GM10266 (cell line): ENCODE results near the gene P2RY13.

Experiments
- DNase-seq: peaks from one replicate; pipeline ENCODE4 v3.0.0; 2012; ENCODE audit errors: extremely low spot score
- CTCF ChIP-seq: IDR thresholded peaks from 2 replicates; pipeline ENCODE4 v1.5.1; 2012; ENCODE audit warnings: mild to moderate bottlenecking, low read depth; ENCODE audit not compliant: control insufficient read depth, insufficient read depth; ENCODE audit errors: missing control alignments

Gene P2RY13

GRCh38 chr3:151283387-151283786 is 46.0 kb downstream of the P2RY13 start:
- DNase-seq = no peak
- no peak for TF ChIP-seq CTCF

- TF ChIP-seq CTCF = peak; percentile 48
- peak; percentile 36 for DNase-seq
These were observed 46.4 kb downstream of the P2RY13 start for GRCh38 chr3:151282921-151283320.

- TF ChIP-seq CTCF = no peak
- no peak for DNase-seq
These were observed 47.6 kb downstream of the P2RY13 start for GRCh38 chr3:151281671-151282324.

- no peak for TF ChIP-seq CTCF
- no peak for DNase-seq
These were observed 51.1 kb downstream of the P2RY13 start, which contains the start of gene P2RY14 for GRCh38 chr3:151278230-151278629. TSS of gene P2RY14 (minus strand) at chr3:151278542. CDS start at chr3:151214316, 64,226 bp downstream.

GRCh38 chr3:151276687-151277042 is 52.7 kb downstream of the P2RY13 start:
- DNase-seq = no peak

More at GRCh38 chr3:151276687-151277042, 52.7 kb downstream of the P2RY13 start:
- no peak for TF ChIP-seq CTCF
